MCF 10A (cell line): ENCODE measurements around the gene KPNB1. TPM values are rescaled to one million over a fixed set of nuclear protein-coding genes. Genes with fewer than 3 reads are reported as not detected.

ENCODE experiments used
- BruUV-seq: library from RNA; stranded (reverse); fragments of 400-500 nt; replicated peaks from 2 replicates; lab custom pipeline; 2021; lab: Mats Ljungman, UMichigan
- CTCF ChIA-PET: fragments of 300-600 bp; sonication (Branson Sonifier 250); formaldehyde crosslinking; extraction: SDS; loops from one replicate; lab custom pipeline; 2021; ENCODE audit warnings: antibody characterized with exemption, inconsistent platforms; lab: Yijun Ruan, JAX
- POLR2A ChIA-PET: fragments of 300-600, 350-650 bp; sonication (Branson Sonifier 250); formaldehyde crosslinking; extraction: SDS; loops from one replicate; lab custom pipeline; 2020; ENCODE audit warnings: antibody characterized with exemption, inconsistent platforms; lab: Yijun Ruan, JAX
- DNase-seq: peaks from one replicate; pipeline ENCODE4 v3.0.0-alpha.2; 2018; ENCODE audit not compliant: unreplicated experiment
- H3K27ac Mint-ChIP-seq: one replicate; pipeline ENCODE4 v1.8.0; 2022; ENCODE audit warnings: mild to moderate bottlenecking, low read depth, mixed read lengths; ENCODE audit not compliant: unreplicated experiment
- H3K27me3 Mint-ChIP-seq: one replicate; pipeline ENCODE4 v1.8.0; 2022; ENCODE audit warnings: mixed read lengths; ENCODE audit not compliant: insufficient read depth, unreplicated experiment
- H3K36me3 Mint-ChIP-seq: one replicate; pipeline ENCODE4 v1.8.0; 2022; ENCODE audit warnings: mild to moderate bottlenecking, moderate library complexity, mixed read lengths; ENCODE audit not compliant: insufficient read depth, unreplicated experiment
- H3K4me1 Mint-ChIP-seq: one replicate; pipeline ENCODE4 v1.8.0; 2022; ENCODE audit warnings: mixed read lengths; ENCODE audit not compliant: insufficient read depth, unreplicated experiment
- H3K4me3 Mint-ChIP-seq: one replicate; pipeline ENCODE4 v1.8.0; 2022; ENCODE audit warnings: mild to moderate bottlenecking, moderate library complexity, mixed read lengths; ENCODE audit not compliant: unreplicated experiment
- H3K9me3 Mint-ChIP-seq: one replicate; pipeline ENCODE4 v1.8.0; 2022; ENCODE audit warnings: mixed read lengths; ENCODE audit not compliant: unreplicated experiment
- CTCF ChIP-seq: fragments of 200-600 bp; IDR thresholded peaks from one replicate; pipeline ENCODE4 v1.8.0; 2022; ENCODE audit warnings: antibody characterized with exemption, mild to moderate bottlenecking; ENCODE audit not compliant: unreplicated experiment
- intact Hi-C: fragments of 100-400 bp; cut with micrococcal nuclease; formaldehyde crosslinking; loops from 2 replicates; pipeline ENCODE4 v1.14.1; 2022
- total RNA-seq: library from RNA; stranded (reverse); gene quantifications from 2 replicates; pipeline ENCODE4 v1.2.3, GENCODE V29; 2022

The KPNB1 gene
- total RNA-seq, 1 experiment from 2014 or later: 609 TPM

- no peak for TF ChIP-seq CTCF
- H3K27me3 Mint-ChIP-seq: peaks cover 96% of the 10 kb centered on the region
- ChIA-PET POLR2A (no interaction called here), CTCF (interaction anchor here (1.1 kb wide), 1 partner anchor 23 kb away, joined by 5 read pairs; no protein-coding TSS in a partner anchor)
- H3K4me3 Mint-ChIP-seq: no peak overlapping the region
- no TSS peak for BruUV-seq
- H3K9me3 Mint-ChIP-seq: no peaks in the 10 kb centered on the region
- no peaks in the 10 kb centered on the region for H3K36me3 Mint-ChIP-seq
- peaks cover 22% of the 10 kb centered on the region for H3K4me1 Mint-ChIP-seq
- no peak for DNase-seq
- no peak overlapping the region for H3K27ac Mint-ChIP-seq
- intact Hi-C loops: no loop called here
Measured at GRCh38 chr17:47721725-47722124, 72.0 kb downstream of the KPNB1 start.

GRCh38 chr17:47724705-47725104, 75.0 kb downstream of the KPNB1 start:
- H3K9me3 Mint-ChIP-seq: no peaks in the 10 kb centered on the region
- BruUV-seq: no TSS peak
- H3K36me3 Mint-ChIP-seq: no peaks in the 10 kb centered on the region
- TF ChIP-seq CTCF: no peak
- ChIA-PET POLR2A (no interaction called here), CTCF (interaction anchor here (0.7 kb wide), 1 partner anchor 77 kb away, joined by 4 read pairs; no protein-coding TSS in a partner anchor)
- no peak overlapping the region for H3K4me3 Mint-ChIP-seq
- intact Hi-C loops: no loop called here
- DNase-seq: no peak
- H3K4me1 Mint-ChIP-seq: peaks cover 6% of the 10 kb centered on the region
- peaks cover 89% of the 10 kb centered on the region for H3K27me3 Mint-ChIP-seq
- no peak overlapping the region for H3K27ac Mint-ChIP-seq

- POLR2A ChIA-PET: interaction anchor here (0.6 kb wide), 1 partner anchor 268 kb away, joined by 3 read pairs; no protein-coding TSS in a partner anchor
- Mint-ChIP-seq H3K27ac (no peak overlapping the region), H3K4me1 (peaks cover under 1% of the 10 kb centered on the region), H3K27me3 (peaks cover 89% of the 10 kb centered on the region), H3K9me3 (no peaks in the 10 kb centered on the region), H3K4me3 (no peak overlapping the region), H3K36me3 (no peaks in the 10 kb centered on the region)
- BruUV-seq: no TSS peak
- CTCF ChIA-PET: no interaction called here
- no peak for DNase-seq
- peak; percentile 8 for TF ChIP-seq CTCF
- intact Hi-C loops: no loop called here
Measured at GRCh38 chr17:47725446-47726111, 75.9 kb downstream of the KPNB1 start.

GRCh38 chr17:47726796-47727703, 77.3 kb downstream of the KPNB1 start:
- Mint-ChIP-seq H3K36me3 (no peaks in the 10 kb centered on the region), H3K4me3 (no peak overlapping the region), H3K27me3 (peaks cover 90% of the 10 kb centered on the region), H3K27ac (no peak overlapping the region), H3K9me3 (no peaks in the 10 kb centered on the region), H3K4me1 (no peaks in the 10 kb centered on the region)
- no peak for TF ChIP-seq CTCF
- DNase-seq: no peak
- intact Hi-C loops: no loop called here
- ChIA-PET CTCF (no interaction called here), POLR2A (no interaction called here)
- BruUV-seq: no TSS peak
